Vagina (tissue), 2 donors: Measurements from ENCODE around the gene SLC25A43. TPM values are rescaled to one million over a fixed set of nuclear protein-coding genes. Genes with fewer than 3 reads are reported as not detected.
A peak's percentile ranks its signal among the peaks of the same experiment; 100 is the strongest.

Experiments
- DNase-seq, 2 donors: peaks; one replicate each; pipeline ENCODE4 v3.0.0-alpha.2; 2017; ENCODE audit errors: extremely low spot score in 2 of 2
- H3K27ac ChIP-seq: fragments of 200-600 bp; sonication (generic); one replicate; pipeline ENCODE4 v1.5.1; 2019
- H3K27me3 ChIP-seq: fragments of 200-600 bp; sonication (generic); one replicate; pipeline ENCODE4 v1.5.1; 2019
- H3K36me3 ChIP-seq, 2 donors: fragments of 200-600 bp; sonication (generic); one replicate each; pipeline ENCODE4 v1.5.1; 2017 to 2019
- H3K4me1 ChIP-seq: fragments of 200-600 bp; sonication (generic); one replicate; pipeline ENCODE4 v1.5.1; 2019
- H3K4me3 ChIP-seq, 2 donors: fragments of 200-600 bp; sonication (generic); 1 replicate in 1 of 2; 2 replicates in 1 of 2; pipeline ENCODE4 v1.5.1; 2016 to 2019
- H3K9me3 ChIP-seq: fragments of 200-600 bp; sonication (generic); one replicate; pipeline ENCODE4 v1.5.1; 2019
- CTCF ChIP-seq, 3 experiments: fragments of 450-650 bp in 2 of 3; fragments of 200-600 bp in 1 of 3; sonication (generic) in 1 of 3; IDR thresholded peaks; one replicate each; pipeline ENCODE4 v1.5.1; 2017 to 2019; ENCODE audit warnings: antibody characterized with exemption in 3 of 3, mild to moderate bottlenecking in 2 of 3, moderate library complexity in 2 of 3
- POLR2A ChIP-seq, 2 donors: fragments of 450-650 bp; IDR thresholded peaks; one replicate each; pipeline ENCODE4 v1.6.1; 2017; ENCODE audit warnings: antibody characterized with exemption in 2 of 2, mild to moderate bottlenecking in 2 of 2, moderate library complexity in 2 of 2
- POLR2AphosphoS5 ChIP-seq, 2 donors: sonication (generic); formaldehyde crosslinking; IDR thresholded peaks; one replicate each; pipeline ENCODE4 v1.9.0; 2017; ENCODE audit warnings: antibody characterized with exemption in 2 of 2, mild to moderate bottlenecking in 2 of 2, low read depth in 1 of 2; ENCODE audit not compliant: insufficient read depth in 1 of 2
- intact Hi-C: fragments of 100-400 bp; cut with DNase I; formaldehyde crosslinking; loops from one replicate; pipeline ENCODE4 v1.15.1; 2023
- total RNA-seq: library from RNA; depleted of rRNA; stranded (reverse); fragments of >200 nt; gene quantifications from one replicate; pipeline ENCODE4 v1.2.3, GENCODE V29; 2016

The SLC25A43 gene
- total RNA-seq, 1 donor from 2014 or later, result 25.5 TPM

GRCh38 chrX:119410027-119410819 lies 11.1 kb downstream of the SLC25A43 start:
- no peak for DNase-seq
- Histone ChIP-seq H3K9me3 (no peaks in the 10 kb centered on the region), H3K27ac (peak overlapping the region; percentile 45), H3K27me3 (no peaks in the 10 kb centered on the region), H3K4me1 (no peaks in the 10 kb centered on the region), H3K4me3 (no peak overlapping the region), H3K36me3 (peaks cover 0 to 5% of the 10 kb centered on the region in 2 donors)
- TF ChIP-seq CTCF (IDR thresholded peaks at IDR 0.05) (no peak), POLR2A (IDR thresholded peaks at IDR 0.05) (no peak), POLR2AphosphoS5 (IDR thresholded peaks at IDR 0.05; ENCODE audit: insufficient read depth in 1 of 2, low read depth in 1 of 2) (peak; percentile 15 to 40)
- intact Hi-C loops, result no loop called here

- H3K27ac ChIP-seq, result peak overlapping the region; percentile 45
- H3K27me3 ChIP-seq, result no peaks in the 10 kb centered on the region
- intact Hi-C loops, result no loop called here
- DNase-seq, result no peak
- H3K9me3 ChIP-seq, result no peaks in the 10 kb centered on the region
- H3K4me1 ChIP-seq, result no peaks in the 10 kb centered on the region
- no peak overlapping the region for H3K4me3 ChIP-seq
- H3K36me3 ChIP-seq, result peaks cover 0 to 5% of the 10 kb centered on the region in 2 donors
- TF ChIP-seq POLR2AphosphoS5 (IDR thresholded peaks at IDR 0.05; ENCODE audit: insufficient read depth in 1 of 2, low read depth in 1 of 2) (no peak), CTCF (IDR thresholded peaks at IDR 0.05) (no peak), POLR2A (IDR thresholded peaks at IDR 0.05) (no peak)
These were observed 11.7 kb downstream of the SLC25A43 start for GRCh38 chrX:119410854-119411253.

- intact Hi-C loops, result no loop called here
- no peak overlapping the region for H3K4me3 ChIP-seq
- TF ChIP-seq CTCF (IDR thresholded peaks at IDR 0.05) (no peak), POLR2AphosphoS5 (IDR thresholded peaks at IDR 0.05; ENCODE audit: insufficient read depth in 1 of 2, low read depth in 1 of 2) (no peak), POLR2A (IDR thresholded peaks at IDR 0.05) (no peak)
These were observed 12.8 kb downstream of the SLC25A43 start for GRCh38 chrX:119411959-119412358.

GRCh38 chrX:119417376-119417775 lies 18.2 kb downstream of the SLC25A43 start:
- H3K27me3 ChIP-seq, result no peaks in the 10 kb centered on the region
- no peaks in the 10 kb centered on the region for H3K36me3 ChIP-seq
- intact Hi-C loops, result no loop called here
- no peak for TF ChIP-seq POLR2AphosphoS5 (IDR thresholded peaks at IDR 0.05; ENCODE audit: insufficient read depth in 1 of 2, low read depth in 1 of 2)
- no peak for TF ChIP-seq POLR2A (IDR thresholded peaks at IDR 0.05)
- TF ChIP-seq CTCF (IDR thresholded peaks at IDR 0.05), result no peak
- H3K27ac ChIP-seq, result no peak overlapping the region
- no peaks in the 10 kb centered on the region for H3K9me3 ChIP-seq
- H3K4me1 ChIP-seq, result no peaks in the 10 kb centered on the region
- H3K4me3 ChIP-seq, result no peak overlapping the region
- DNase-seq, result no peak

More at GRCh38 chrX:119411959-119412358, 12.8 kb downstream of the SLC25A43 start:
- no peak for DNase-seq
- H3K9me3 ChIP-seq, result no peaks in the 10 kb centered on the region
- H3K4me1 ChIP-seq, result no peaks in the 10 kb centered on the region
- H3K27me3 ChIP-seq, result no peaks in the 10 kb centered on the region
- peaks cover 0 to 5% of the 10 kb centered on the region in 2 donors for H3K36me3 ChIP-seq
- H3K27ac ChIP-seq, result no peak overlapping the region

- intact Hi-C loops, result no loop called here
- TF ChIP-seq POLR2AphosphoS5 (IDR thresholded peaks at IDR 0.05; ENCODE audit: insufficient read depth in 1 of 2, low read depth in 1 of 2), result no peak
- TF ChIP-seq CTCF (IDR thresholded peaks at IDR 0.05), result no peak
- no peak for TF ChIP-seq POLR2A (IDR thresholded peaks at IDR 0.05)
- no peak overlapping the region for H3K4me3 ChIP-seq
- H3K9me3 ChIP-seq, result no peaks in the 10 kb centered on the region
- H3K4me1 ChIP-seq, result no peaks in the 10 kb centered on the region
- H3K27ac ChIP-seq, result no peak overlapping the region
- H3K27me3 ChIP-seq, result no peaks in the 10 kb centered on the region
- no peaks in the 10 kb centered on the region for H3K36me3 ChIP-seq
- DNase-seq, result no peak
These were observed 18.7 kb downstream of the SLC25A43 start for GRCh38 chrX:119417842-119418241.
